Adrenal gland (tissue), 5 donors: Measurements from ENCODE around the gene C7orf57.

ENCODE experiments used
- CTCF ChIP-seq, 6 experiments: fragments of 450-650 bp in 4 of 6; fragments of 200-600 bp in 2 of 6; sonication (generic) in 1 of 6; IDR thresholded peaks; 1 replicate in 5 of 6; 2 replicates in 1 of 6; pipeline versions ENCODE4 v1.5.1 to v1.8.0; 2016 to 2021; ENCODE audit warnings: antibody characterized with exemption in 6 of 6, mild to moderate bottlenecking in 2 of 6, moderate library complexity in 1 of 6
- POLR2A ChIP-seq, 2 donors: fragments of 450-650 bp; IDR thresholded peaks; one replicate each; pipeline ENCODE4 v1.6.1; 2017; ENCODE audit warnings: antibody characterized with exemption in 2 of 2, mild to moderate bottlenecking in 2 of 2, moderate library complexity in 1 of 2
- donor health status: DM: no; HTN: no; CAD: no.

GRCh38 chr7:48017674-48018073, 17.7 kb upstream of the C7orf57 start:
- TF ChIP-seq CTCF (IDR thresholded peaks at IDR 0.05) (no peak), POLR2A (IDR thresholded peaks at IDR 0.05) (no peak)
